ENCODE results near the gene SNN. TPM values are rescaled to one million over a fixed set of nuclear protein-coding genes. Genes with fewer than 3 reads are reported as not detected.

Gene SNN
- total and polyA plus RNA-seq, 9 of the 15 experiments (the other 6 are each of a cell fraction or from before 2014, with no cell fraction given): 0.07 to 2.9 (median 1.9) TPM

- TF ChIP-seq ATF4 (CRISPR knock-in tag; IDR thresholded peaks at IDR 0.05) (peak; percentile 93), ZNF318 (IDR thresholded peaks at IDR 0.05; ENCODE audit: borderline replicate concordance in 1 of 2, low read depth in 1 of 2) (peak in 1 of 2 experiments; percentile 18; a peak in 1 of 4 replicates), CAMTA2 (CRISPR knock-in tag; conservative IDR thresholded peaks at IDR 0.05) (no peak), BCOR (IDR thresholded peaks at IDR 0.05) (no peak), PYGO2 (tag; IDR thresholded peaks at IDR 0.05) (0 out of 2 replicates have a peak, but pooled peaks have one; percentile 15), CEBPB (tag; IDR thresholded peaks at IDR 0.05) (peak; percentile 90), JUN (IDR thresholded peaks at IDR 0.05; ENCODE audit: borderline replicate concordance, low read depth, low read length) (peak; percentile 91), JUN (CRISPR knock-in tag; IDR thresholded peaks at IDR 0.05; ENCODE audit: borderline replicate concordance) (no peak), ZNF589 (CRISPR knock-in tag; IDR thresholded peaks at IDR 0.05; ENCODE audit: low read depth) (peak; percentile 32; the same call in 1 of the 2 replicates), NEUROD1 (IDR thresholded peaks at IDR 0.05; ENCODE audit: borderline replicate concordance, low read depth, low read length, partially characterized antibody) (peak; percentile 44), CBX2 (IDR thresholded peaks at IDR 0.05; ENCODE audit: insufficient read depth, low read length, poor library complexity, severe bottlenecking) (no peak), TEAD4 (IDR thresholded peaks at IDR 0.05; ENCODE audit: low read length) (peak; percentile 44; the same call in 1 of the 2 replicates), TEAD4 (CRISPR knock-in tag; IDR thresholded peaks at IDR 0.05; ENCODE audit: borderline replicate concordance) (no peak), HDAC6 (IDR thresholded peaks at IDR 0.05; ENCODE audit: low read depth, low read length) (no peak), ARHGAP35 (IDR thresholded peaks at IDR 0.05; ENCODE audit: partially characterized antibody) (no peak), THAP7 (CRISPR knock-in tag; IDR thresholded peaks at IDR 0.05) (no peak), ELF1 (tag; IDR thresholded peaks at IDR 0.05) (0 out of 2 replicates have a peak, but pooled peaks have one; percentile 26), RUNX1 (IDR thresholded peaks at IDR 0.05; ENCODE audit: low read depth) (no peak), MIER1 (IDR thresholded peaks at IDR 0.05; ENCODE audit: low read depth) (no peak), ATF7 (IDR thresholded peaks at IDR 0.05) (peak; percentile 89)
Observed at GRCh38 chr16:11627822-11628457, 40.3 kb upstream of the SNN start (continued).

All from K562 (cell line).